BJ (cell line): Measurements from ENCODE around the gene FJX1. TPM values are rescaled to one million over a fixed set of nuclear protein-coding genes. Genes with fewer than 3 reads are reported as not detected.

Experiments
- CTCF ChIA-PET: fragments of 350-600 bp; formaldehyde crosslinking; extraction: SDS; loops from one replicate; lab custom pipeline; 2021; ENCODE audit warnings: antibody characterized with exemption, inconsistent platforms; lab: Yijun Ruan, JAX
- POLR2A ChIA-PET: fragments of 300-600 bp; sonication (Branson Sonifier 250); formaldehyde crosslinking; extraction: SDS; loops from one replicate; lab custom pipeline; 2021; ENCODE audit warnings: antibody characterized with exemption; lab: Charles Lee
- DNase-seq: peaks from one replicate; pipeline ENCODE4 v3.0.0-alpha.2; 2011; ENCODE audit warnings: low read depth
- H3K27me3 ChIP-seq: 2 replicates; pipeline ENCODE4 v1.6.0; 2011; ENCODE audit warnings: low read length; ENCODE audit not compliant: control insufficient read depth, insufficient read depth
- H3K36me3 ChIP-seq: 2 replicates; pipeline ENCODE4 v1.5.1; 2011; ENCODE audit warnings: low read length; ENCODE audit not compliant: control insufficient read depth, insufficient read depth
- H3K4me3 ChIP-seq: 2 replicates; pipeline ENCODE4 v1.5.1; 2011; ENCODE audit warnings: low read depth, mild to moderate bottlenecking, control low read depth, low read length
- polyA plus RNA-seq: library from polyadenylated mRNA; depleted of rRNA; stranded (reverse); fragments of >200 nt; gene quantifications from 2 replicates; pipeline ENCODE4 v1.2.3, GENCODE V29; 2011
- TF ChIP-seq, protein P1 (sequence below): IDR thresholded peaks from 2 replicates; pipeline ENCODE4 v1.5.1; 2011; ENCODE audit warnings: low read depth, mild to moderate bottlenecking, control low read depth, inconsistent platforms, low read length, moderate library complexity; ENCODE audit not compliant: insufficient read depth

FJX1 gene
- polyA plus RNA-seq, 1 experiment, result 6.1 TPM

DNA sequence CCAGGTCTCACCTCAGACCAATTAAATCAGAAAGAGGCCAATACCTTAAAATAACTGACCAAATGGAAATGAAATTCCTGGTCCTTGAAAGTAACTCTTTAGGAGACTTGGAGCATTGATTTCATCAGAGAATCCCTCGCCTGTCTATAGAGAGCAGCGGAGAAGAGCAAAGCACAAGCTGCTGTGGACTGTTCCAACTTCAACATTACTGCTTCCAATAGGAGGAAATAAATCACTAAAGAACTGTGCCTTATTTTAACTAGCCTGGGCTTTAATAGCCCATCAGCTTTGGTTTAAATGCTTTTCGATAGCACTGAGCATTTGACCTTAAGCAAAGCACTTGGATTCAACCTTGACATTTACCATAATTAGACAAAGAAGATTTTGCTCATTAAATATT lies 32.0 kb upstream of the FJX1 start:
- ChIA-PET POLR2A (no interaction called here), CTCF (interaction anchor here (0.6 kb wide), 1 partner anchor 572 kb away, joined by 3 read pairs; no protein-coding TSS in a partner anchor)

DNA sequence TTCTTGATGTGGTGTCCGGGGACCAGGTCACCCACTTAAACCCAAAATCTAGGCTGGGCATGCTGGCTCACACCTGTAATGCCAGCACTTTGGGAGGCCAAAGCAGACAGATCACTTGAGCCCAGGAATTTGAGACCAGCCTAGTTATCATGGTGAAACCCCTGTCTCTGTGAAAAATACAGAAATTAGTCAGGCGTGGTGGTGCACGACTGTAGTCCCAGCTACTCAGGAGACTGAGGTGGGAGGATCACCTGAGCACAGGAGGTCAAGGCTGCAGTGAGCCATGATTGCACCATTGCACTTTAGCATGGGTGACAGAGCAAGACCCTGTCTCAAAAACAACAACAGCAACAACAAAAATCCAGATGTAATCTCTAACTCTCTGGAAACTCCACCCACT lies 30.3 kb upstream of the FJX1 start:
- Histone ChIP-seq H3K36me3 (no peaks in the 10 kb centered on the region), H3K4me3 (no peak overlapping the region), H3K27me3 (0 out of 2 replicates have a peak, but pooled peaks cover 1% of the 10 kb centered on the region)
- TF ChIP-seq, protein P1, sequence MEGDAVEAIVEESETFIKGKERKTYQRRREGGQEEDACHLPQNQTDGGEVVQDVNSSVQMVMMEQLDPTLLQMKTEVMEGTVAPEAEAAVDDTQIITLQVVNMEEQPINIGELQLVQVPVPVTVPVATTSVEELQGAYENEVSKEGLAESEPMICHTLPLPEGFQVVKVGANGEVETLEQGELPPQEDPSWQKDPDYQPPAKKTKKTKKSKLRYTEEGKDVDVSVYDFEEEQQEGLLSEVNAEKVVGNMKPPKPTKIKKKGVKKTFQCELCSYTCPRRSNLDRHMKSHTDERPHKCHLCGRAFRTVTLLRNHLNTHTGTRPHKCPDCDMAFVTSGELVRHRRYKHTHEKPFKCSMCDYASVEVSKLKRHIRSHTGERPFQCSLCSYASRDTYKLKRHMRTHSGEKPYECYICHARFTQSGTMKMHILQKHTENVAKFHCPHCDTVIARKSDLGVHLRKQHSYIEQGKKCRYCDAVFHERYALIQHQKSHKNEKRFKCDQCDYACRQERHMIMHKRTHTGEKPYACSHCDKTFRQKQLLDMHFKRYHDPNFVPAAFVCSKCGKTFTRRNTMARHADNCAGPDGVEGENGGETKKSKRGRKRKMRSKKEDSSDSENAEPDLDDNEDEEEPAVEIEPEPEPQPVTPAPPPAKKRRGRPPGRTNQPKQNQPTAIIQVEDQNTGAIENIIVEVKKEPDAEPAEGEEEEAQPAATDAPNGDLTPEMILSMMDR, result no peak
- ChIA-PET CTCF (interaction anchor here (0.6 kb wide), 1 partner anchor 32 kb away, joined by 3 read pairs; no protein-coding TSS in a partner anchor), POLR2A (no interaction called here)
- no peak for DNase-seq

More for the DNA sequence above, 32.0 kb upstream of the FJX1 start:
- Histone ChIP-seq H3K36me3 (no peaks in the 10 kb centered on the region), H3K4me3 (no peak overlapping the region), H3K27me3 (0 out of 2 replicates have a peak, but pooled peaks cover 1% of the 10 kb centered on the region)
- no peak for DNase-seq
- TF ChIP-seq, protein P1, result no peak

DNA sequence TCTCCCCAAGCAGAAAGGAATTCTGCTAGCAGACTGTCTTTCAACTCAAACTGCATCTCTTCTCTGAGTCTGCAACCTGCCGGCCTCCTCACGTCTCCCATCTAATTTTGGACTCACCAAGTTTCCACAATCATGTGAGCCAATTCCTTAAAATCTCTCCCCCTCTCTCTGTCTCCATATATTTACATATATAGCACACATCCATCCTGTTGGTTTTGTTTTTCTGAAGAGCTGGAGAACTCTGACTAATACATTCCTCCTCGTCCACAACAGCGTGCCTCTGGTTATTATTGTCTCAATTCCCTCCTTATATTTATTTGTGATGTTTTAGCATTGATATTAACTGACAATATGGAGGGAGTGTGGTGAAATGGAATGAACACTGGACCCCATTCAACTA lies 29.6 kb upstream of the FJX1 start:
- CTCF ChIA-PET, result interaction anchor here (0.6 to 1.5 kb wide), 2 partner anchors 33 to 101 kb away, joined by 3 to 6 read pairs; no protein-coding TSS in a partner anchor
- Histone ChIP-seq H3K36me3 (no peaks in the 10 kb centered on the region), H3K4me3 (no peak overlapping the region), H3K27me3 (0 out of 2 replicates have a peak, but pooled peaks cover 1% of the 10 kb centered on the region)
- peak; percentile 36 for DNase-seq
- TF ChIP-seq, protein P1, result no peak
- POLR2A ChIA-PET, result interaction anchor here (0.7 kb wide), 1 partner anchor 12 kb away, joined by 3 read pairs; no protein-coding TSS in a partner anchor

DNA sequence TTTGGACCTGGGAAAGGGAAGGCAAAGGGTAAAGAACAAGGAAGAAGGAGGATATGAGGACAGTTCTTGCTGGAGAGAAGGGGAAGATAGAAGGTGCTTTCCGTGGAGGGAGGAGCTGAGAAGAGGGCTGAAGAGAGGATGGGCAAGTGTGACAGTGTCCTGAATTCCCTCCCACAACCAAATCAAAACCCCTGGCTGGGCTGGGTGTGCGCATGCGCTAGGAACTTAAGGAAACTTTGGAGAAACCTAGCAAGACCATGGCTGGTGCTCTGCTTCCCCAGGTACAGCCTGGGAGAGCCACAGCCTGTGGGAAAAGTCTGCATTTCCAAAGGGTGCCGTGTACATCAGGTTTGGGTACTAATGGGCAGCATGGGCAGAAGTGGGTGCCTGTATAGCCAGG lies 29.0 kb upstream of the FJX1 start:
- CTCF ChIA-PET, result interaction anchor here (1.5 to 3.0 kb wide), 3 partner anchors 43 to 104 kb away, joined by 5 to 9 read pairs (median 6); no protein-coding TSS in a partner anchor

DNA sequence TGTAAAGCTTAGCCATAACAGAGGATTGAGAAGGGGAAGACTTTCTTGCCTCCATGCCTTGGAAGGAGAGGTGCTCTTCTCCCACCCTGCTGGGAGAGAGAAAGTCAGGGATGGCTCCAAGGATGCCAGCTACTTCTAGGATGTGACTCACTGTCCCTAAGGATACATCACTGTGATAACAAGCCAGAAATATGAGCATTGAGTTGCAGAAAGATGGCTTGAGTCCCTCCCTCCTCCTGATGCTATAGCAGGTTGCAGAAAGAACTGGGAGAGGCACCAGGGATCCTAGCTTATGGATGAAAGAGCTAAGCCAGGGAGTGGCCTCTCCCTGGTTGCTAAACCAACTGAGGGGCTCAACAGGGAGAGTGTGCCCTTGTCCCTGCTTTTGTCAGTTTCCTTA lies 27.8 kb upstream of the FJX1 start:
- Histone ChIP-seq H3K4me3 (no peak overlapping the region), H3K27me3 (0 out of 2 replicates have a peak, but pooled peaks cover 1% of the 10 kb centered on the region), H3K36me3 (no peaks in the 10 kb centered on the region)
- DNase-seq, result no peak
- ChIA-PET CTCF (interaction anchor here (1.0 to 3.0 kb wide), 3 partner anchors 44 to 105 kb away, joined by 4 to 9 read pairs (median 5); no protein-coding TSS in a partner anchor), POLR2A (no interaction called here)
- TF ChIP-seq, protein P1, result no peak

More for the DNA sequence above, 29.0 kb upstream of the FJX1 start:
- Histone ChIP-seq H3K4me3 (no peak overlapping the region), H3K27me3 (0 out of 2 replicates have a peak, but pooled peaks cover 1% of the 10 kb centered on the region), H3K36me3 (no peaks in the 10 kb centered on the region)
- POLR2A ChIA-PET, result no interaction called here
- TF ChIP-seq, protein P1, result no peak
- no peak for DNase-seq
